PFSK-1 (cell line): ENCODE results near the gene NLK.

Experiments used
- POLR2AphosphoS5 ChIP-seq: IDR thresholded peaks from 2 replicates; pipeline ENCODE4 v1.6.1; 2012; ENCODE audit warnings: low read depth, mild to moderate bottlenecking, control low read depth, low read length, moderate library complexity
- TAF1 ChIP-seq: IDR thresholded peaks from 2 replicates; pipeline ENCODE4 v1.6.1; 2012; ENCODE audit warnings: low read length, control low read depth, borderline replicate concordance; ENCODE audit not compliant: insufficient read depth
- TF ChIP-seq, protein P1 (sequence below), 2 experiments: IDR thresholded peaks; 2 replicates each; pipeline versions ENCODE4 v1.6.1 to v1.8.0; 2011 to 2012; ENCODE audit warnings: low read depth in 2 of 2, low read length in 2 of 2, control low read depth in 1 of 2, inconsistent platforms in 1 of 2, mild to moderate bottlenecking in 1 of 2, moderate library complexity in 1 of 2; ENCODE audit not compliant: insufficient read depth in 1 of 2

DNA sequence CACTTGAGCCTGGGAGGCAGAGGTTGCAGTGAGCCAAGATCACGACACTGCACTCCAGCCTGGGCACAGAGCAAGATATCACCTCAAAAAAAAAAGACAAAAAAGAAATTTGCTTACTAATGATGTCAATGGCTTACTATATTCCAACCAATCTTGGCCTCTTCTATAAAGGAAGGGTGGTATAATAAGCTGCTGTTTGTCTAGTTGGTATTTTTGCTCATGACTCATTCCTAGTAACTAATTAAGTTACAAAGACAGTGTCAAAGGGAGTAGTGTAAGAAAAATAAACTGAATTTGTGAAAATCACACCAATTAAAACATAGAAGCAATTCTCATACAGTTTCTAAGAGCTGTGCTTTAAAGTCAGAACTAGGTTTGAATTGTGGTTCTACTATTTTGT lies 82.5 kb downstream of the NLK start:
- TF ChIP-seq POLR2AphosphoS5 (no peak), TAF1 (no peak)
- TF ChIP-seq, protein P1, sequence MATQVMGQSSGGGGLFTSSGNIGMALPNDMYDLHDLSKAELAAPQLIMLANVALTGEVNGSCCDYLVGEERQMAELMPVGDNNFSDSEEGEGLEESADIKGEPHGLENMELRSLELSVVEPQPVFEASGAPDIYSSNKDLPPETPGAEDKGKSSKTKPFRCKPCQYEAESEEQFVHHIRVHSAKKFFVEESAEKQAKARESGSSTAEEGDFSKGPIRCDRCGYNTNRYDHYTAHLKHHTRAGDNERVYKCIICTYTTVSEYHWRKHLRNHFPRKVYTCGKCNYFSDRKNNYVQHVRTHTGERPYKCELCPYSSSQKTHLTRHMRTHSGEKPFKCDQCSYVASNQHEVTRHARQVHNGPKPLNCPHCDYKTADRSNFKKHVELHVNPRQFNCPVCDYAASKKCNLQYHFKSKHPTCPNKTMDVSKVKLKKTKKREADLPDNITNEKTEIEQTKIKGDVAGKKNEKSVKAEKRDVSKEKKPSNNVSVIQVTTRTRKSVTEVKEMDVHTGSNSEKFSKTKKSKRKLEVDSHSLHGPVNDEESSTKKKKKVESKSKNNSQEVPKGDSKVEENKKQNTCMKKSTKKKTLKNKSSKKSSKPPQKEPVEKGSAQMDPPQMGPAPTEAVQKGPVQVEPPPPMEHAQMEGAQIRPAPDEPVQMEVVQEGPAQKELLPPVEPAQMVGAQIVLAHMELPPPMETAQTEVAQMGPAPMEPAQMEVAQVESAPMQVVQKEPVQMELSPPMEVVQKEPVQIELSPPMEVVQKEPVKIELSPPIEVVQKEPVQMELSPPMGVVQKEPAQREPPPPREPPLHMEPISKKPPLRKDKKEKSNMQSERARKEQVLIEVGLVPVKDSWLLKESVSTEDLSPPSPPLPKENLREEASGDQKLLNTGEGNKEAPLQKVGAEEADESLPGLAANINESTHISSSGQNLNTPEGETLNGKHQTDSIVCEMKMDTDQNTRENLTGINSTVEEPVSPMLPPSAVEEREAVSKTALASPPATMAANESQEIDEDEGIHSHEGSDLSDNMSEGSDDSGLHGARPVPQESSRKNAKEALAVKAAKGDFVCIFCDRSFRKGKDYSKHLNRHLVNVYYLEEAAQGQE (IDR thresholded peaks at IDR 0.05; ENCODE audit: insufficient read depth in 1 of 2, low read depth in 2 of 2, low read length in 2 of 2) = no peak
